K562 (cell line): ENCODE data around the gene CLN5.

Experiments used
- BRD9 ChIP-seq: fragments of 450-650 bp; IDR thresholded peaks from 2 replicates; pipeline ENCODE4 v1.6.1; 2018; ENCODE audit warnings: low read depth; ENCODE audit not compliant: partially characterized antibody
- FOXJ3 ChIP-seq: sonication (generic); formaldehyde crosslinking; IDR thresholded peaks from 2 replicates; pipeline ENCODE4 v1.4.0; 2020; ENCODE audit warnings: mild to moderate bottlenecking, missing genetic modification reagents
- NFIC ChIP-seq: fragments of 450-650 bp; IDR thresholded peaks from 2 replicates; pipeline ENCODE4 v1.6.1; 2017; ENCODE audit warnings: mild to moderate bottlenecking, inconsistent platforms
- NR1H2 ChIP-seq: sonication (generic); formaldehyde crosslinking; IDR thresholded peaks from 2 replicates; pipeline ENCODE4 v1.4.0; 2020; ENCODE audit warnings: mild to moderate bottlenecking, missing genetic modification reagents
- TF ChIP-seq, protein P1 (sequence below): sonication (generic); formaldehyde crosslinking; IDR thresholded peaks from 2 replicates; pipeline ENCODE4 v1.8.0; 2022; ENCODE audit warnings: missing genetic modification reagents, mild to moderate bottlenecking, borderline replicate concordance

DNA sequence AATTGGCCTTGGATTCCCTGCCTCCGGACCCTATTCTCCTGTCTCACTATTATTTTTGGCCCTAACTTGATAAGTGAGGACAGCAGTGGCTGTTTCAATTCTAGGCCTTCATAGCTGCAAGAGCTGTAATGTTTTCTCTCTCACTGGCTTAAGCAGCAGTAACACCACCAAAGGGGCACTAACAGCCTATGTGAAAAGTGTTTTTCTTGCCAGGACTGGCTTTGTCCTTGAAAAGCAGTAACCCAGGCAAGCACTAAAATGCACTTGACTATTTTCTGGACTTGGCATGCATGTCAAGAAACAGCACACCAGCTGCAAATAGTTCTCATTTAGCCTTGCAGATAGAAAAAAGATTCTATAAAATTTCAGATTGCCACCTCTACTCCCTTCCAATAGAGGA, 44.4 kb downstream of the CLN5 start:
- TF ChIP-seq, protein P1, sequence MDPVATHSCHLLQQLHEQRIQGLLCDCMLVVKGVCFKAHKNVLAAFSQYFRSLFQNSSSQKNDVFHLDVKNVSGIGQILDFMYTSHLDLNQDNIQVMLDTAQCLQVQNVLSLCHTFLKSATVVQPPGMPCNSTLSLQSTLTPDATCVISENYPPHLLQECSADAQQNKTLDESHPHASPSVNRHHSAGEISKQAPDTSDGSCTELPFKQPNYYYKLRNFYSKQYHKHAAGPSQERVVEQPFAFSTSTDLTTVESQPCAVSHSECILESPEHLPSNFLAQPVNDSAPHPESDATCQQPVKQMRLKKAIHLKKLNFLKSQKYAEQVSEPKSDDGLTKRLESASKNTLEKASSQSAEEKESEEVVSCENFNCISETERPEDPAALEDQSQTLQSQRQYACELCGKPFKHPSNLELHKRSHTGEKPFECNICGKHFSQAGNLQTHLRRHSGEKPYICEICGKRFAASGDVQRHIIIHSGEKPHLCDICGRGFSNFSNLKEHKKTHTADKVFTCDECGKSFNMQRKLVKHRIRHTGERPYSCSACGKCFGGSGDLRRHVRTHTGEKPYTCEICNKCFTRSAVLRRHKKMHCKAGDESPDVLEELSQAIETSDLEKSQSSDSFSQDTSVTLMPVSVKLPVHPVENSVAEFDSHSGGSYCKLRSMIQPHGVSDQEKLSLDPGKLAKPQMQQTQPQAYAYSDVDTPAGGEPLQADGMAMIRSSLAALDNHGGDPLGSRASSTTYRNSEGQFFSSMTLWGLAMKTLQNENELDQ (CRISPR knock-in tag): no peak
- TF ChIP-seq NFIC (no peak), FOXJ3 (CRISPR knock-in tag) (no peak), NR1H2 (no peak), BRD9 (no peak)
